AG09309 (cell line): Measurements from ENCODE around the gene ALOX5AP.
"Not testable (repeated sequence)": the region's sequence is repeated elsewhere in the genome, so short reads cannot be mapped to it uniquely, and the experiment has no call there.

Source experiments
- DNase-seq: peaks from one replicate; pipeline ENCODE4 v3.0.0-alpha.2; 2010; ENCODE audit warnings: low read depth
- H3K4me3 ChIP-seq: 2 replicates; pipeline ENCODE4 v1.5.1; 2011; ENCODE audit warnings: mild to moderate bottlenecking, low read depth, low read length, moderate library complexity; ENCODE audit not compliant: control insufficient read depth
- CTCF ChIP-seq: IDR thresholded peaks from 2 replicates; pipeline ENCODE4 v1.5.1; 2011; ENCODE audit warnings: mild to moderate bottlenecking, low read depth, low read length, inconsistent platforms; ENCODE audit not compliant: insufficient read depth, control insufficient read depth; ENCODE audit errors: missing control alignments

Gene ALOX5AP

GRCh38 chr13:30746791-30747190 lies 11.4 kb downstream of the ALOX5AP start:
- no peak overlapping the region for H3K4me3 ChIP-seq
- DNase-seq, result no peak
- no peak for TF ChIP-seq CTCF

- not testable (repeated sequence) for H3K4me3 ChIP-seq, DNase-seq
Measured at GRCh38 chr13:30747845-30748244, 12.5 kb downstream of the ALOX5AP start.

GRCh38 chr13:30748717-30749116 lies 13.4 kb downstream of the ALOX5AP start:
- no peak for DNase-seq
- no peak for TF ChIP-seq CTCF
- no peak overlapping the region for H3K4me3 ChIP-seq

GRCh38 chr13:30750036-30750435 lies 14.7 kb downstream of the ALOX5AP start:
- DNase-seq, result no peak
- H3K4me3 ChIP-seq, result no peak overlapping the region
- no peak for TF ChIP-seq CTCF

GRCh38 chr13:30751183-30751933 lies 16.0 kb downstream of the ALOX5AP start:
- no peak for DNase-seq

GRCh38 chr13:30752201-30752797 lies 17.0 kb downstream of the ALOX5AP start:
- no peak for TF ChIP-seq CTCF
- no peak overlapping the region for H3K4me3 ChIP-seq
- DNase-seq, result no peak

More at GRCh38 chr13:30751183-30751933, 16.0 kb downstream of the ALOX5AP start:
- TF ChIP-seq CTCF, result no peak
- no peak overlapping the region for H3K4me3 ChIP-seq

GRCh38 chr13:30753030-30753616 lies 17.8 kb downstream of the ALOX5AP start:
- no peak overlapping the region for H3K4me3 ChIP-seq
- no peak for TF ChIP-seq CTCF
- no peak for DNase-seq
